GM20000 (cell line): Measurements from ENCODE around the gene TSPAN4.
A peak's percentile ranks its signal among the peaks of the same experiment; 100 is the strongest.

Source experiments
- DNase-seq: peaks from one replicate; pipeline ENCODE4 v3.0.0; 2012; ENCODE audit warnings: low spot score
- CTCF ChIP-seq: IDR thresholded peaks from 2 replicates; pipeline ENCODE4 v1.5.1; 2012; ENCODE audit warnings: mild to moderate bottlenecking, control low read depth; ENCODE audit errors: extremely low read depth, missing control alignments

The TSPAN4 gene

DNA sequence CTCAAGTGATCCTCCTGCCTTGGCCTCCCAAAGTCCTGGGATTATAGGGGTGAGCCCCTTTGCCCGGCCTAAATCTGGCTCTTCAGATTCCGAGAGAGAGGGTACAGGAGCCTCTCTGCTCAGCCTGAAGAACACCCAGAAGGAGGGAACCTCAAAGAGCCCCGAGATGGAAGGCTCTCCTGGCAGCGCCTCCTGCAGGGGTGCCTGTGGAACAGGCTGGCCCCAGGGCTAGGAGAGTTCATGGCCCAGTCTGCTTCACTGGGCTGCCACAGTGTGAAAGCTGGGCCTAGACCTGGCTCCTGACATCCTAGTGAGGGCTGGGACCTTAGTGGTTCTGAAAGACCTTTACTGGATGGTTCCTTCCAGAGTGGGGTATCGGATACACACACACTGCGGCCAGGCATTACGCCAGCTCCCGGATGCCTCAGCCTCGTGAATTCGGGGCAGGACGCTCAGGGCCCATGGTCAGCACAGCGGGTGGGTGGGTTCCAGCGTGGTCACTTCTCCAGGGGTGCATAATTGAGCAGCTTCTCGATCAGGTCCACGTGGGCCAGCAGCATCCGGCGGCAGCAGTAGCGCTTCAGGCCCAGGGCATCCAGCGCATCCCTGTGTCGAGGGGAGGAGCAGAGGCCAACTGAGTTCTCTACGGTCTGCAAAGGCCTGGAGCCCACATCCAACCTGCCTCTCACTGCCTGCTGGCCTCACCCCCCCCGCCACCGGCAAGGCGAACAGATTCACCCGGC is 2.6 kb upstream of the TSPAN4 start:
- DNase-seq: no peak
- no peak for TF ChIP-seq CTCF

DNA sequence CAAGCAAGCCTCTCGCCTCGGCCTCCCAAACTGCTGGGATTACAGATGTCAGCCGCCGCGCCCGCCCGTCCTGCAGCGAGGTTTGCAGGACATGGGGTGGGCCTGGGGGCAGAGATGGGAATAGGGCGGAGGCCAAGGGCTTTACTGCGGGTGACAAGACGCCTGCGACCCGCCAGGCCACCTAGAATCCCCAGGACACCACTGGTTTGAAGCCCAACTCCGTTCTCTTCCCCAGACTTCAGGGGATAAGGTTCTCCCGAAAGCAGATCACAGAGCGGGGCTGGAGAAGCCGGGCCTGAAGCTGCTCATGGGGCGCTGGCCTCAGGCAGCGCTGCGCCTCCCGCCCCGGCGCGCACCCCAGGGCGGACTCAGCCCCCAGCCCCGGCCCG is 677 bp upstream of the TSPAN4 start:
- TF ChIP-seq CTCF: no peak

DNA sequence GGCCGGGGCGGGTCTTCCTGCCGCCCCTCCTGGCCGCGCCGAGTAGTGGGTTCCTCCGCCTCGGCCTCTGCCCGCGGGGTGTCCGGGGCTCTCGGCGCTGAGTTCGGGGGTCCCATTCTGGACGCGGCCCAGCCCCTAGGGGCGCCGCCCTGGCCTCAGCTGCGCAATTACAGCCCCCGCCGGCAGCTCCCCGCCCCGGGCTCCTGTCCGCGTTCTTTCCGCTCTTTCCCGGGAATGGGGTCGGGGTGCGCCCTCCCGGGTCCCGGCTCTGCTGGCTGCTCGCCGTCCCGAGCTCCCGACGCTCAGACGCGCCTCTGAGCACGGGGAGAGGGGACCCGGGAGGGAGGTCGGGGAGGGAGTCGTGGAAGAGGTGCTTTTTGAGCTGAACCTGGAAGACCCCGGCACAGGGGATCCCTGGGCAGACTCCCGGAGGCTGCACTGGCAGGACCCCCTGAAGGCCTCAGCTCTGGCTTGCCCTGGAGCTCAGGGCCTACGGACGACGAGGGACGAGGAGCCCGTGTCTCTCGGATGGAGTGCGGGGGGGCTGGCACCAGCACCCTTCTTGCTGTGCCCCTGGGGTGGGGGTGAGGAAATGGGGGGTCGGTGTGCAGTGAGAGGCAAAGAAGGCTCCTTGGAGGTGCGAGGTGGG is 558 bp downstream of the TSPAN4 start:
- no peak for DNase-seq
- no peak for TF ChIP-seq CTCF

More for the DNA sequence above, 677 bp upstream of the TSPAN4 start:
- no peak for DNase-seq

DNA sequence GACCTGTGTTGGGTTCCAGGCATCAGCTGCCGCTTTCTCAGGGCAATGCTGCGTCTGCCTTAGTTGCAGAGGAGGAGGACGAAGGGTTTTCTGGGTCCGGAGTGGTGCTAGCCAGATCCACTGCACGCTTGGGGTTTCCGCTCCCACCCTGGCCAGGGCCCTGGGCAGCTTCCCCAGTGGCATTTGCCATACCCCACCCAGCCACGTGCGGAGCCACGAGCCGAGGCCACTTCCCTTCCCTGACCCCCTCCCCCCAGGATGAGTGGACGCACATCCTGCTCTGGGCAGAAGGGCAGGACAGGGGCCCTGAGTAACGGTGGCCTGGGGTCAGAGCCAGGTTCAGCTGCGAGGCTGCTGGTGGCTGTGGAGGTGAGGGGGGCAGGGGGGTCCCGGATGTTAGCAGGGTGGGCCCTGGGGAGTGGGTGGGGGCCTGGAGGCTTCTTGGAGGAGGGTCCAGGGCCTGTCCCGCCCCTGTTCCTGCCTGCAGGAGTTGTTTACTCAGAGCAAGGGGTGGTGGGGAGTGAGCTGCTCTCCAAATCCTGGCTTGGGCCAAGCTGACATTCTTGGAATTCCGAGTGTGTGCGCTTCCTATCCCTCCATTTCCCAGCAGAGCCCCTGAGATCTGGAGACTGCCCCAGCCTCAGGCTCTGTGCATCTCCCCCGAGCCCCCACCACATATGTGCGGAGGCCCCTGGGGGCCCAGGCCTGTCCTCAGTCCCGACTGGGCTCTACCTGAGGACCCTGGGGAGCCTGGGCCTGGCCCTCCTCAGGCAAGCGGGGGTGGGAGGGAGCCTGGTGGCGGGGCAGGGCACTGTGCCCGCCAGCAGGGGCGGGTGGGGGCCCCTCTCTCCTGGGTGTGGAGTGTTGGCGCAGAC is 1.4 kb downstream of the TSPAN4 start:
- no peak for TF ChIP-seq CTCF
- no peak for DNase-seq

DNA sequence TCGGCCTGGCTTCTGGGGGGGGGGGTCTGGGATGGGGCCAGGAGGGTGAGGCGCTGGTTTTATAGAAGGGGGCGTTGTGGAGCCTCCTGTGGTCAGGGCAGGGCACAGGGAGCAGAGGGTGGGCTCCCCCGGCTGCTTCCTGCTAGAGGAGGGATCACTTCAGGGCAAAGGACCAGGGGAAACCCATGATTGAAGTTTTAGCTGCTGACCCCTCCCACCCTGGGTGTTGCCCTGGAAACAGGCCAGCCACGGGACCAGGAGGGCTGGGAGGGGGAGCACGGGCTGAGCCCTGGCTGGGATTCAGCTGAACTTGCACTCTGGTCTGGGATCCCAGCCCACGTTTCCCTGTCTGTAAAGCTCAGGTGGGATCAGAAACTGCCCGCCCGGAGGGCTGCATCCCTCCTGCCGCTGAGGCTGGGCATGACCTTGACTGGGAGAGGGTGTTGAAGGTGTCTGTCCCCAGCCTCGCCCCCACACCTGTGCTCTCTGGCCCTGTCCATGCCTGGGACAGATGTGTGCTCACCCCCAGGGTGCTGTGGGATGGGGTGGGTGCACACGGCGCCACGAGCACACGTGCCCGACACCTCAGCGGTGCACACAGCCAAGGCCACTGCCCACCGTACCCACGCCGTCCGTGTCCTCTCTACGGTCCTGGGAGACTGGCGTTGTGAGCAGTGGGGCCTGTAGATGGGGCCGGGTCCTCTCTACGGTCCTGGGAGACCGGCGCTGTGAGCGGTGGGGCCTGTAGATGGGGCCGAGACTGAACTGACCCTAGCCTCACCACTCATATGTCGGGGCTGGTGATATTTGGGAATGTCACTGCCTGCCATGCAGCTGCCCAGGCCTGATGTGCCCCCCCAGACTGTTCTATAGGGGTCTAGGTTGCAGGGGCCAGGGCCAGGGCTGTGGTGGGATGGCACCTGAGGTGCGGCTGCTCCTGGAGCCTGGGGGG is 2.3 kb downstream of the TSPAN4 start:
- DNase-seq: peak; percentile 80

More for the DNA sequence above, 2.3 kb downstream of the TSPAN4 start:
- no peak for TF ChIP-seq CTCF
